K562 (cell line): ENCODE results near the gene IPPK.

Experiments
- GABPA ChIP-seq: fragments of 200-800 bp; sonication (Bioruptor generic); conservative IDR thresholded peaks from 2 replicates; pipeline ENCODE4 v1.6.1; 2016; ENCODE audit warnings: low read depth, missing genetic modification characterization, missing compliant biosample characterization
- JUND ChIP-seq, 2 experiments: IDR thresholded peaks; 2 replicates in 1 of 2; 3 replicates in 1 of 2; pipeline ENCODE4 v1.6.1; 2011; ENCODE audit warnings: borderline replicate concordance in 2 of 2, low read depth in 2 of 2, low read length in 2 of 2, improper control_type of control experiment in 1 of 2, missing biosample characterization in 1 of 2, missing genetic modification characterization in 1 of 2, missing genetic modification reagents in 1 of 2
- PCBP1 ChIP-seq: fragments of 200-400 bp; formaldehyde crosslinking; IDR thresholded peaks from 2 replicates; pipeline ENCODE4 v1.6.1; 2018; ENCODE audit warnings: mild to moderate bottlenecking, low read depth, low read length; ENCODE audit not compliant: poor library complexity, severe bottlenecking
- POLR2A ChIP-seq: fragments of 450-650 bp; conservative IDR thresholded peaks from 2 replicates; pipeline ENCODE4 v1.6.1; 2016
- SRF ChIP-seq, 2 experiments: fragments of 250-450, 450-650 bp in 1 of 2; sonication (Bioruptor Pico) in 1 of 2; sonication (generic) in 1 of 2; formaldehyde crosslinking; IDR thresholded peaks; 2 replicates each; pipeline versions ENCODE4 v1.5.0 to v1.5.1; 2020 to 2022; ENCODE audit warnings: mild to moderate bottlenecking in 1 of 2, missing genetic modification reagents in 1 of 2
- ZBED1 ChIP-seq: IDR thresholded peaks from 2 replicates; pipeline ENCODE4 v1.6.1; 2014
- TF ChIP-seq, protein P1 (sequence below), 3 experiments: IDR thresholded peaks in 2 of 3; conservative IDR thresholded peaks in 1 of 3; 2 replicates each; pipeline ENCODE4 v1.5.1; 2011 to 2012; ENCODE audit warnings: low read length in 3 of 3, mild to moderate bottlenecking in 3 of 3, control low read depth in 2 of 3, improper control_type of control experiment in 1 of 3, inconsistent platforms in 1 of 3, low read depth in 1 of 3, mixed read lengths in 1 of 3, moderate library complexity in 1 of 3; ENCODE audit not compliant: insufficient read depth in 2 of 3

DNA sequence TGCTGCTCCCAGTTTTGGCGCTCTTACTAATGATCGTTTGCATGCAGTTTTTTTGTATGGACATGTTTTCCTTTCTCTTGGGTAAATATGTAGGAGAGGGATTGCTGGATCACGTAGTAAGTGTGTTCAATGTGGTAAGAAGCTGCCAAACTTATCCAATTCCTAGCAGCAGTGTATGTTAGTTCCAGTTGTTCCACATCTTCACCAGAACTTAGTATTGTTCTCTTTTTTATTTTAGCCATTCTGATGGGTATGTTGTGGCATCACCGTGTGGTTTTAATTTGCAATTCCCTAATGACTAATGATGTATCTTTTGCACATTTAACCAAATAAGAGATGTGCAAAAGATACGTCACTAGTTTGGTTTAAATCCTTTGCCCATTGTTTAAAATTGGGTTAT is 65.9 kb downstream of the IPPK start:
- TF ChIP-seq POLR2A = no peak
- TF ChIP-seq, protein P1, sequence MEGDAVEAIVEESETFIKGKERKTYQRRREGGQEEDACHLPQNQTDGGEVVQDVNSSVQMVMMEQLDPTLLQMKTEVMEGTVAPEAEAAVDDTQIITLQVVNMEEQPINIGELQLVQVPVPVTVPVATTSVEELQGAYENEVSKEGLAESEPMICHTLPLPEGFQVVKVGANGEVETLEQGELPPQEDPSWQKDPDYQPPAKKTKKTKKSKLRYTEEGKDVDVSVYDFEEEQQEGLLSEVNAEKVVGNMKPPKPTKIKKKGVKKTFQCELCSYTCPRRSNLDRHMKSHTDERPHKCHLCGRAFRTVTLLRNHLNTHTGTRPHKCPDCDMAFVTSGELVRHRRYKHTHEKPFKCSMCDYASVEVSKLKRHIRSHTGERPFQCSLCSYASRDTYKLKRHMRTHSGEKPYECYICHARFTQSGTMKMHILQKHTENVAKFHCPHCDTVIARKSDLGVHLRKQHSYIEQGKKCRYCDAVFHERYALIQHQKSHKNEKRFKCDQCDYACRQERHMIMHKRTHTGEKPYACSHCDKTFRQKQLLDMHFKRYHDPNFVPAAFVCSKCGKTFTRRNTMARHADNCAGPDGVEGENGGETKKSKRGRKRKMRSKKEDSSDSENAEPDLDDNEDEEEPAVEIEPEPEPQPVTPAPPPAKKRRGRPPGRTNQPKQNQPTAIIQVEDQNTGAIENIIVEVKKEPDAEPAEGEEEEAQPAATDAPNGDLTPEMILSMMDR (IDR thresholded peaks at IDR 0.05 in 2 of 3, conservative IDR thresholded peaks at IDR 0.05 in 1 of 3; ENCODE audit: insufficient read depth in 2 of 3, low read depth in 1 of 3, low read length in 3 of 3) = no peak
- no peak for TF ChIP-seq SRF (CRISPR knock-in tag; IDR thresholded peaks at IDR 0.05)
- TF ChIP-seq PCBP1 = no peak
- no peak for TF ChIP-seq ZBED1
- no peak for TF ChIP-seq GABPA (tag)
- TF ChIP-seq JUND (IDR thresholded peaks at IDR 0.05; ENCODE audit: borderline replicate concordance, low read depth, low read length) = no peak
- TF ChIP-seq JUND (tag; IDR thresholded peaks at IDR 0.05; ENCODE audit: borderline replicate concordance, low read depth, low read length) = no peak
